Measurements from ENCODE around the gene OTOP2. TPM values are rescaled to one million over a fixed set of nuclear protein-coding genes. Genes with fewer than 3 reads are reported as not detected.

OTOP2 gene
- total RNA-seq, 2 donors from 2014 or later, result not detected

- no peak for DNase-seq (ENCODE audit: low spot score)
- Histone ChIP-seq H3K36me3 (no peaks in the 10 kb centered on the region), H3K27me3 (peaks cover 16 to 18% of the 10 kb centered on the region in 2 donors), H3K4me1 (peaks cover 0 to 11% of the 10 kb centered on the region in 2 donors), H3K27ac (no peak overlapping the region), H3K9me3 (no peaks in the 10 kb centered on the region), H3K4me3 (no peak overlapping the region)
- TF ChIP-seq CTCF (IDR thresholded peaks at IDR 0.05), result no peak
Observed at GRCh38 chr17:74939534-74939933, 15.5 kb downstream of the OTOP2 start.

GRCh38 chr17:74941128-74941725 is 17.2 kb downstream of the OTOP2 start:
- Histone ChIP-seq H3K36me3 (no peaks in the 10 kb centered on the region), H3K4me1 (peaks cover 0 to 2% of the 10 kb centered on the region in 2 donors), H3K27ac (no peak overlapping the region), H3K4me3 (no peak overlapping the region), H3K9me3 (no peaks in the 10 kb centered on the region), H3K27me3 (peaks cover 5% of the 10 kb centered on the region in 2 donors)
- DNase-seq (ENCODE audit: low spot score), result no peak
- TF ChIP-seq CTCF (IDR thresholded peaks at IDR 0.05), result no peak

- no peak for DNase-seq (ENCODE audit: low spot score)
- TF ChIP-seq CTCF (IDR thresholded peaks at IDR 0.05), result no peak
- no peaks in the 10 kb centered on the region for H3K4me1 ChIP-seq
- no peak overlapping the region for H3K4me3 ChIP-seq
- H3K27me3 ChIP-seq, result no peaks in the 10 kb centered on the region
- H3K27ac ChIP-seq, result no peak overlapping the region
- H3K36me3 ChIP-seq, result no peaks in the 10 kb centered on the region
- no peaks in the 10 kb centered on the region for H3K9me3 ChIP-seq
Observed at GRCh38 chr17:74943808-74944522, 19.9 kb downstream of the OTOP2 start.

- Histone ChIP-seq H3K27me3 (no peaks in the 10 kb centered on the region), H3K4me1 (no peaks in the 10 kb centered on the region), H3K4me3 (no peak overlapping the region), H3K36me3 (no peaks in the 10 kb centered on the region), H3K9me3 (no peaks in the 10 kb centered on the region), H3K27ac (no peak overlapping the region)
- no peak for DNase-seq (ENCODE audit: low spot score)
- TF ChIP-seq CTCF (IDR thresholded peaks at IDR 0.05), result no peak
Observed at GRCh38 chr17:74945543-74945942, 21.5 kb downstream of the OTOP2 start.

GRCh38 chr17:74946641-74947040 is 22.6 kb downstream of the OTOP2 start:
- H3K4me3 ChIP-seq, result no peak overlapping the region
- no peak for DNase-seq (ENCODE audit: low spot score)
- no peaks in the 10 kb centered on the region for H3K9me3 ChIP-seq
- TF ChIP-seq CTCF (IDR thresholded peaks at IDR 0.05), result no peak
- H3K36me3 ChIP-seq, result no peaks in the 10 kb centered on the region
- no peak overlapping the region for H3K27ac ChIP-seq
- H3K27me3 ChIP-seq, result no peaks in the 10 kb centered on the region
- no peaks in the 10 kb centered on the region for H3K4me1 ChIP-seq
